IMR-90 (cell line): ENCODE results near the gene ZNF200. TPM values are rescaled to one million over a fixed set of nuclear protein-coding genes. Genes with fewer than 3 reads are reported as not detected.

Source experiments
- ATAC-seq: fragments of 200-7000 bp; cut with Tn5 transposase; 2 replicates; pipeline ENCODE4 v1.9.1; 2020; ENCODE audit warnings: low read depth, mild to moderate bottlenecking, moderate library complexity
- BruUV-seq: library from RNA; stranded (reverse); fragments of 400-500 nt; replicated peaks from 2 replicates; lab custom pipeline; 2021; lab: Mats Ljungman, UMichigan
- CTCF ChIA-PET: fragments of 300-600 bp; formaldehyde crosslinking; extraction: SDS; loops from one replicate; lab custom pipeline; 2021; ENCODE audit warnings: antibody characterized with exemption; lab: Yijun Ruan, JAX
- POLR2A ChIA-PET: fragments of 300-600 bp; sonication (Branson Sonifier 250); formaldehyde crosslinking; loops from one replicate; lab custom pipeline; 2022; ENCODE audit warnings: antibody characterized with exemption; ENCODE audit not compliant: unreplicated experiment; lab: Charles Lee
- DNase-seq: peaks from one replicate; pipeline ENCODE4 v3.0.0; 2013
- H2AFZ ChIP-seq: replicated peaks from 2 replicates; pipeline ENCODE3; 2013; ENCODE audit warnings: low read length, mild to moderate bottlenecking; ENCODE audit not compliant: poor library complexity
- H2AK5ac ChIP-seq: 2 replicates; pipeline ENCODE4 v1.6.1; 2013; ENCODE audit warnings: low read depth, low read length, inconsistent platforms
- H2AK9ac ChIP-seq: replicated peaks from 2 replicates; pipeline ENCODE3; 2013; ENCODE audit warnings: mild to moderate bottlenecking, low read depth, low read length, moderate library complexity; ENCODE audit not compliant: poor library complexity
- H2BK120ac ChIP-seq: 2 replicates; pipeline ENCODE4 v1.6.1; 2013; ENCODE audit warnings: low read depth, low read length, inconsistent platforms
- H2BK15ac ChIP-seq: 3 replicates; pipeline ENCODE4 v1.6.1; 2013; ENCODE audit warnings: low read depth, low read length, inconsistent platforms
- H2BK20ac ChIP-seq: 2 replicates; pipeline ENCODE4 v1.6.1; 2013; ENCODE audit warnings: low read depth, mild to moderate bottlenecking, inconsistent platforms, low read length, moderate library complexity
- H2BK5ac ChIP-seq: 2 replicates; pipeline ENCODE4 v1.6.1; 2013; ENCODE audit warnings: mild to moderate bottlenecking, low read depth, low read length, inconsistent platforms; ENCODE audit not compliant: poor library complexity, severe bottlenecking
- H3K14ac ChIP-seq: replicated peaks from 2 replicates; pipeline ENCODE4 v1.6.1; 2013; ENCODE audit warnings: low read depth, low read length, inconsistent platforms
- H3K18ac ChIP-seq: 2 replicates; pipeline ENCODE4 v1.6.1; 2013; ENCODE audit warnings: low read depth, low read length, control low read depth
- H3K23ac ChIP-seq: 2 replicates; pipeline ENCODE4 v1.6.1; 2013; ENCODE audit warnings: low read depth, low read length, inconsistent platforms
- H3K27ac ChIP-seq: 2 replicates; pipeline ENCODE4 v1.5.1; 2013; ENCODE audit warnings: mild to moderate bottlenecking, control low read depth, low read length; ENCODE audit not compliant: insufficient read depth
- H3K27me3 ChIP-seq: 2 replicates; pipeline ENCODE4 v1.6.1; 2013; ENCODE audit warnings: low read length; ENCODE audit not compliant: control insufficient read depth, insufficient read depth
- H3K36me3 ChIP-seq: 2 replicates; pipeline ENCODE4 v1.6.1; 2013; ENCODE audit warnings: low read length, mixed read lengths; ENCODE audit not compliant: control insufficient read depth, insufficient read depth
- H3K4ac ChIP-seq: 2 replicates; pipeline ENCODE4 v1.6.1; 2013; ENCODE audit warnings: low read depth, low read length, inconsistent platforms
- H3K4me1 ChIP-seq: 2 replicates; pipeline ENCODE4 v1.6.1; 2013; ENCODE audit warnings: low read length, mixed read lengths; ENCODE audit not compliant: control insufficient read depth, insufficient read depth
- H3K4me2 ChIP-seq: 2 replicates; pipeline ENCODE4 v1.6.1; 2013; ENCODE audit warnings: low read depth, mild to moderate bottlenecking, control low read depth, low read length, moderate library complexity
- H3K4me3 ChIP-seq: 2 replicates; pipeline ENCODE4 v1.5.1; 2013; ENCODE audit warnings: low read depth, mild to moderate bottlenecking, control low read depth, low read length, moderate library complexity; ENCODE audit not compliant: insufficient read depth
- H3K56ac ChIP-seq: 2 replicates; pipeline ENCODE4 v1.6.1; 2013; ENCODE audit warnings: low read length, inconsistent platforms; ENCODE audit not compliant: insufficient read depth; ENCODE audit errors: extremely low read depth
- H3K79me1 ChIP-seq, 2 experiments: 2 replicates each; pipeline ENCODE4 v1.6.1; 2013; ENCODE audit warnings: low read length in 2 of 2, inconsistent platforms in 1 of 2, low read depth in 1 of 2
- H3K9ac ChIP-seq: 2 replicates; pipeline ENCODE4 v1.6.1; 2013; ENCODE audit warnings: low read depth, low read length, control low read depth
- H3K9me1 ChIP-seq: 2 replicates; pipeline ENCODE4 v1.6.1; 2013; ENCODE audit warnings: low read length, inconsistent platforms; ENCODE audit not compliant: insufficient read depth
- H3K9me3 ChIP-seq: 2 replicates; pipeline ENCODE4 v1.6.1; 2013; ENCODE audit warnings: low read length; ENCODE audit not compliant: control insufficient read depth, insufficient read depth
- H4K20me1 ChIP-seq: 2 replicates; pipeline ENCODE4 v1.6.1; 2013; ENCODE audit warnings: low read length, inconsistent platforms; ENCODE audit not compliant: insufficient read depth
- H4K5ac ChIP-seq: 2 replicates; pipeline ENCODE4 v1.6.1; 2013; ENCODE audit warnings: mild to moderate bottlenecking, low read depth, low read length, control low read depth
- H4K8ac ChIP-seq, 2 experiments: 2 replicates each; pipeline ENCODE4 v1.6.1; 2013; ENCODE audit warnings: low read depth in 2 of 2, low read length in 2 of 2, control low read depth in 1 of 2, inconsistent platforms in 1 of 2
- H4K91ac ChIP-seq: 2 replicates; pipeline ENCODE4 v1.6.1; 2013; ENCODE audit warnings: low read depth, low read length, inconsistent platforms; ENCODE audit not compliant: insufficient read depth
- BHLHE40 ChIP-seq: fragments of 150-350 bp; IDR thresholded peaks from 2 replicates; pipeline ENCODE4 v1.6.1; 2016; ENCODE audit warnings: mild to moderate bottlenecking, low read depth, low read length
- CEBPB ChIP-seq: IDR thresholded peaks from 2 replicates; pipeline ENCODE4 v1.6.1; 2012; ENCODE audit warnings: low read depth, low read length, improper control_type of control experiment
- CHD1 ChIP-seq: IDR thresholded peaks from 2 replicates; pipeline ENCODE4 v1.6.1; 2012; ENCODE audit warnings: low read depth, low read length, improper control_type of control experiment
- FOS ChIP-seq: fragments of 150-350 bp; IDR thresholded peaks from 2 replicates; pipeline ENCODE4 v1.6.1; 2016; ENCODE audit warnings: low read depth, low read length
- MAFK ChIP-seq: IDR thresholded peaks from 2 replicates; pipeline ENCODE4 v1.6.1; 2012; ENCODE audit warnings: low read depth, low read length, improper control_type of control experiment
- MAZ ChIP-seq: IDR thresholded peaks from 2 replicates; pipeline ENCODE4 v1.6.1; 2012; ENCODE audit warnings: low read depth, mild to moderate bottlenecking, low read length, improper control_type of control experiment, moderate library complexity, borderline replicate concordance
- MXI1 ChIP-seq: IDR thresholded peaks from 2 replicates; pipeline ENCODE4 v1.6.1; 2012; ENCODE audit warnings: low read depth, mild to moderate bottlenecking, low read length, moderate library complexity, borderline replicate concordance
- NFE2L2 ChIP-seq: fragments of 150-350 bp; IDR thresholded peaks from 2 replicates; pipeline ENCODE4 v1.6.1; 2016; ENCODE audit warnings: low read depth, mild to moderate bottlenecking, low read length
- POLR2A ChIP-seq: IDR thresholded peaks from 2 replicates; pipeline ENCODE4 v1.6.1; 2012; ENCODE audit warnings: mild to moderate bottlenecking, low read depth, low read length
- RAD21 ChIP-seq: IDR thresholded peaks from 2 replicates; pipeline ENCODE4 v1.6.1; 2012; ENCODE audit warnings: low read length, improper control_type of control experiment
- RCOR1 ChIP-seq: IDR thresholded peaks from 2 replicates; pipeline ENCODE4 v1.6.1; 2012; ENCODE audit warnings: mild to moderate bottlenecking, low read length, improper control_type of control experiment; ENCODE audit not compliant: insufficient replicate concordance
- RFX5 ChIP-seq: IDR thresholded peaks from 2 replicates; pipeline ENCODE4 v1.8.0; 2012; ENCODE audit warnings: low read depth, mild to moderate bottlenecking, low read length, moderate library complexity
- SMC3 ChIP-seq: fragments of 150-350 bp; IDR thresholded peaks from 2 replicates; pipeline ENCODE4 v1.6.1; 2016; ENCODE audit warnings: low read depth, mild to moderate bottlenecking, antibody characterized with exemption, low read length, moderate library complexity
- WGBS, 2 experiments: methylation state at CpG; one replicate each; pipeline versions ENCODE4 v1.1.5 to v1.1.7; 2013; ENCODE audit warnings: missing lambda C conversion rate in 2 of 2; ENCODE audit not compliant: insufficient read length in 1 of 2; ENCODE audit errors: extremely low coverage in 2 of 2; 5-methylcytosine and 5-hydroxymethylcytosine counted together
- dilution Hi-C: fragments of 300-500 bp; cut with HindIII; formaldehyde crosslinking; loops from one replicate; pipeline ENCODE4 v1.14.3; 2018; ENCODE audit warnings: low sequenced_read_pairs; ENCODE audit not compliant: unreplicated experiment
- in situ Hi-C: fragments of 300-500 bp; cut with MboI; formaldehyde crosslinking; loops from 3 replicates; pipeline ENCODE4 v1.14.3; 2019; ENCODE audit warnings: low sequenced_read_pairs, inconsistent platforms, mixed read lengths
- intact Hi-C: fragments of 100-400 bp; cut with micrococcal nuclease; formaldehyde crosslinking; loops from 2 replicates; pipeline ENCODE4 v1.10.0; 2022
- polyA plus RNA-seq, 3 experiments: library from polyadenylated mRNA; depleted of rRNA; stranded (reverse); fragments of >200 nt; gene quantifications; 2 replicates each; pipeline ENCODE4 v1.2.3, GENCODE V29; 2012; ENCODE audit warnings: low replicate concordance in 1 of 3
- total RNA-seq: library from RNA; depleted of rRNA; stranded (reverse); fragments of >200 nt; gene quantifications from 2 replicates; pipeline ENCODE4 v1.2.3, GENCODE V29; 2012
- TF ChIP-seq, protein P1 (sequence below): conservative IDR thresholded peaks from 2 replicates; pipeline ENCODE4 v1.5.1; 2012; ENCODE audit warnings: mild to moderate bottlenecking, low read depth, low read length, improper control_type of control experiment
- TF ChIP-seq, protein P2 (sequence below): fragments of 150-350 bp; IDR thresholded peaks from 2 replicates; pipeline ENCODE4 v1.6.1; 2017; ENCODE audit warnings: mild to moderate bottlenecking, antibody characterized with exemption, low read length, low read depth
- TF ChIP-seq, protein P3 (sequence below): fragments of 150-350 bp; IDR thresholded peaks from 2 replicates; pipeline ENCODE4 v1.6.1; 2016; ENCODE audit warnings: low read depth, mild to moderate bottlenecking, low read length, moderate library complexity, borderline replicate concordance

ZNF200 gene
- total and polyA plus RNA-seq, 2 of the 4 experiments (the other 2 are of a cell fraction) = 3.7 to 7.5 TPM

DNA sequence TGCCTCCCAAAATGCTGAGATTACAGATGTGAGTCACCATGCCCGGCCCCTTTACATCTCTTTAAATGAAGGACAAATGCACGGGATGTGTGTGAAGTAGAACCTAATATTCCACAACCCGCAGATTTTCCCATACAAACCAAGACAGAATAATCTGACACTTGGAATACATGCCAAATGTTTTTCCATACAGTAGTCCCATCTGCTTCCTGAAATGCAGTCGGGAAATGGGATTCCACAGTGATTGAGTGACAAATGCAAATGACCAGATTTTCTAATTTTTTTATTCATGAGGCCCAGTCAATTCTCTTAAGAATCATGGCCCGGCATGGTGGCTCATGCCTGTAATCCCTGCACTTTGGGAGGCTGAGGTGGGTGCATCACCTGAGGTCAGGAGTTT, 6.8 kb upstream of the ZNF200 start:
- ChIA-PET POLR2A (no interaction called here), CTCF (no interaction called here)
- WGBS, 2 experiments = 60% methylated on average over 1 of the region's 5 CpGs; no CpG with 5 or more reads in 1 of the 2 experiments

More for the DNA sequence above, 6.8 kb upstream of the ZNF200 start:
- intact Hi-C loops = no loop called here
- Histone ChIP-seq H2BK120ac (no peak overlapping the region), H3K23ac (no peak overlapping the region), H3K9me3 (no peaks in the 10 kb centered on the region), H3K4me1 (no peaks in the 10 kb centered on the region), H3K4me2 (no peak overlapping the region), H3K27ac (no peak overlapping the region), H2AK9ac (no peak overlapping the region), H2AK5ac (no peak overlapping the region), H4K20me1 (no peaks in the 10 kb centered on the region), H2BK20ac (no peak overlapping the region), H4K91ac (no peak overlapping the region), H4K5ac (no peak overlapping the region), H3K4ac (no peak overlapping the region), H3K9ac (no peak overlapping the region), H3K18ac (no peak overlapping the region), H2AFZ (no peak overlapping the region), H3K79me1 (no peaks in the 10 kb centered on the region), H3K56ac (no peak overlapping the region), H4K8ac (no peak overlapping the region), H3K14ac (no peak overlapping the region), H3K36me3 (no peaks in the 10 kb centered on the region), H2BK15ac (no peak overlapping the region), H3K4me3 (no peak overlapping the region), H3K9me1 (no peaks in the 10 kb centered on the region), H2BK5ac (no peak overlapping the region), H3K27me3 (peaks cover 9% of the 10 kb centered on the region)
- dilution Hi-C loops = no loop called here
- in situ Hi-C loops = no loop called here
- ATAC-seq = no peak
- no peak for DNase-seq
- TF ChIP-seq MXI1 (no peak), NFE2L2 (no peak), CEBPB (no peak), FOS (no peak), MAZ (no peak), CHD1 (no peak), RAD21 (no peak), POLR2A (no peak), RFX5 (no peak), SMC3 (no peak), RCOR1 (no peak), BHLHE40 (no peak), MAFK (no peak)
- TF ChIP-seq, protein P1, sequence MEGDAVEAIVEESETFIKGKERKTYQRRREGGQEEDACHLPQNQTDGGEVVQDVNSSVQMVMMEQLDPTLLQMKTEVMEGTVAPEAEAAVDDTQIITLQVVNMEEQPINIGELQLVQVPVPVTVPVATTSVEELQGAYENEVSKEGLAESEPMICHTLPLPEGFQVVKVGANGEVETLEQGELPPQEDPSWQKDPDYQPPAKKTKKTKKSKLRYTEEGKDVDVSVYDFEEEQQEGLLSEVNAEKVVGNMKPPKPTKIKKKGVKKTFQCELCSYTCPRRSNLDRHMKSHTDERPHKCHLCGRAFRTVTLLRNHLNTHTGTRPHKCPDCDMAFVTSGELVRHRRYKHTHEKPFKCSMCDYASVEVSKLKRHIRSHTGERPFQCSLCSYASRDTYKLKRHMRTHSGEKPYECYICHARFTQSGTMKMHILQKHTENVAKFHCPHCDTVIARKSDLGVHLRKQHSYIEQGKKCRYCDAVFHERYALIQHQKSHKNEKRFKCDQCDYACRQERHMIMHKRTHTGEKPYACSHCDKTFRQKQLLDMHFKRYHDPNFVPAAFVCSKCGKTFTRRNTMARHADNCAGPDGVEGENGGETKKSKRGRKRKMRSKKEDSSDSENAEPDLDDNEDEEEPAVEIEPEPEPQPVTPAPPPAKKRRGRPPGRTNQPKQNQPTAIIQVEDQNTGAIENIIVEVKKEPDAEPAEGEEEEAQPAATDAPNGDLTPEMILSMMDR = no peak
- TF ChIP-seq, protein P2, sequence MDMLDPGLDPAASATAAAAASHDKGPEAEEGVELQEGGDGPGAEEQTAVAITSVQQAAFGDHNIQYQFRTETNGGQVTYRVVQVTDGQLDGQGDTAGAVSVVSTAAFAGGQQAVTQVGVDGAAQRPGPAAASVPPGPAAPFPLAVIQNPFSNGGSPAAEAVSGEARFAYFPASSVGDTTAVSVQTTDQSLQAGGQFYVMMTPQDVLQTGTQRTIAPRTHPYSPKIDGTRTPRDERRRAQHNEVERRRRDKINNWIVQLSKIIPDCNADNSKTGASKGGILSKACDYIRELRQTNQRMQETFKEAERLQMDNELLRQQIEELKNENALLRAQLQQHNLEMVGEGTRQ = no peak
- TF ChIP-seq, protein P3, sequence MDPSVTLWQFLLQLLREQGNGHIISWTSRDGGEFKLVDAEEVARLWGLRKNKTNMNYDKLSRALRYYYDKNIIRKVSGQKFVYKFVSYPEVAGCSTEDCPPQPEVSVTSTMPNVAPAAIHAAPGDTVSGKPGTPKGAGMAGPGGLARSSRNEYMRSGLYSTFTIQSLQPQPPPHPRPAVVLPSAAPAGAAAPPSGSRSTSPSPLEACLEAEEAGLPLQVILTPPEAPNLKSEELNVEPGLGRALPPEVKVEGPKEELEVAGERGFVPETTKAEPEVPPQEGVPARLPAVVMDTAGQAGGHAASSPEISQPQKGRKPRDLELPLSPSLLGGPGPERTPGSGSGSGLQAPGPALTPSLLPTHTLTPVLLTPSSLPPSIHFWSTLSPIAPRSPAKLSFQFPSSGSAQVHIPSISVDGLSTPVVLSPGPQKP = no peak
- BruUV-seq = no TSS peak
